GM19099 (cell line): Measurements from ENCODE around the gene SPSB1.

Source experiments
- POLR2A ChIP-seq: IDR thresholded peaks from 3 replicates; pipeline ENCODE4 v1.6.1; 2011; ENCODE audit warnings: low read depth; ENCODE audit not compliant: insufficient read length; ENCODE audit errors: extremely low read depth

SPSB1 gene

GRCh38 chr1:9295884-9296283, 3.2 kb downstream of the SPSB1 start:
- no peak for TF ChIP-seq POLR2A

GRCh38 chr1:9296850-9297249, 4.2 kb downstream of the SPSB1 start:
- TF ChIP-seq POLR2A: no peak

GRCh38 chr1:9297831-9298230, 5.1 kb downstream of the SPSB1 start:
- TF ChIP-seq POLR2A: no peak

GRCh38 chr1:9298282-9298681, 5.6 kb downstream of the SPSB1 start:
- TF ChIP-seq POLR2A: no peak

GRCh38 chr1:9300573-9300972, 7.9 kb downstream of the SPSB1 start:
- TF ChIP-seq POLR2A: no peak

- no peak for TF ChIP-seq POLR2A
Measured at GRCh38 chr1:9302745-9303524, 10.2 kb downstream of the SPSB1 start.

GRCh38 chr1:9303916-9304315, 11.2 kb downstream of the SPSB1 start:
- TF ChIP-seq POLR2A: no peak

- TF ChIP-seq POLR2A: no peak
Measured at GRCh38 chr1:9305216-9305615, 12.5 kb downstream of the SPSB1 start.

- TF ChIP-seq POLR2A: no peak
Measured at GRCh38 chr1:9306006-9306405, 13.3 kb downstream of the SPSB1 start.

GRCh38 chr1:9307303-9307702, 14.6 kb downstream of the SPSB1 start:
- TF ChIP-seq POLR2A: no peak

GRCh38 chr1:9308236-9308785, 15.6 kb downstream of the SPSB1 start:
- TF ChIP-seq POLR2A: no peak

- TF ChIP-seq POLR2A: no peak
Measured at GRCh38 chr1:9309080-9309479, 16.4 kb downstream of the SPSB1 start.

GRCh38 chr1:9309991-9310390, 17.3 kb downstream of the SPSB1 start:
- no peak for TF ChIP-seq POLR2A

GRCh38 chr1:9311029-9311428, 18.3 kb downstream of the SPSB1 start:
- TF ChIP-seq POLR2A: no peak

- no peak for TF ChIP-seq POLR2A
Measured at GRCh38 chr1:9311479-9311878, 18.8 kb downstream of the SPSB1 start.

- no peak for TF ChIP-seq POLR2A
Measured at GRCh38 chr1:9312168-9312720, 19.6 kb downstream of the SPSB1 start.

- TF ChIP-seq POLR2A: no peak
Measured at GRCh38 chr1:9313576-9313975, 20.9 kb downstream of the SPSB1 start.

GRCh38 chr1:9314111-9314510, 21.4 kb downstream of the SPSB1 start:
- TF ChIP-seq POLR2A: no peak
